ENCODE measurements around the gene NMD3. TPM values are rescaled to one million over a fixed set of nuclear protein-coding genes. Genes with fewer than 3 reads are reported as not detected.

Gene NMD3
- total RNA-seq, 1 donor from 2014 or later, result 68.2 TPM

- DNase-seq, result no peak
These were observed 63.9 kb downstream of the NMD3 start for GRCh38 chr3:161284989-161285388.

- no peak for DNase-seq
These were observed 68.1 kb downstream of the NMD3 start for GRCh38 chr3:161289174-161289573.

- DNase-seq, result no peak
These were observed 70.2 kb downstream of the NMD3 start for GRCh38 chr3:161291191-161291901.

- DNase-seq, result no peak
These were observed 72.3 kb downstream of the NMD3 start for GRCh38 chr3:161293381-161293780.

- no peak for DNase-seq
These were observed 74.2 kb downstream of the NMD3 start for GRCh38 chr3:161295325-161295724.

- no peak for DNase-seq
These were observed 75.7 kb downstream of the NMD3 start for GRCh38 chr3:161296814-161297213.

Small RNA genes within 50 kb of the gene (small RNA-seq; reads per million reads assigned to genes)
- gene AC108738.1 (ENCODE audit: low replicate concordance), result not detected

Other genes starting within 250 kb of the NMD3 start
- 27.5 TPM for gene B3GALNT1, start 116.0 kb upstream of the NMD3 start, total RNA-seq
- 4.4 TPM for gene SPTSSB, start 150.2 kb downstream of the NMD3 start, total RNA-seq